ENCODE measurements around the gene SPTLC1.
"Not testable (repeated sequence)": the region's sequence is repeated elsewhere in the genome, so short reads cannot be mapped to it uniquely, and the experiment has no call there.

Gene SPTLC1

DNA sequence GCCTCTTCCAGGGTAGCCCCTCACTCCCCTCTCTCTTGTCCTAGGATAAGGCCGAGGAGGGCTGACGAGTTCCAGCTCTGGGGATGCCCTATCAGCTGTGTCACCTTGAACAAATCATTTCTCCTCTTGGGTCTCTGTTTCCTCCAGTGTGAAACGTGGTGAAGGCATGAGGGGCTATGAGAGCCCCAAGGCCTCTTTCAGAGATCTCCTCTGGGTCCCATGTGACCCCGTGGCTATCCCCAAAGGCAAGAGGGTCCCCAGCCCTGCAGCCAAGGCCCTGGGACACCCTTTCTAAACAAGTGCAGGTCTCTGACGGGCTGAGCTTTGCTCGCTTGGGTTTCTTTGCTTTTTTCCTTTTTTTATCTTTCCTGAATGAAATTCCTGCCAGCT lies 25.5 kb upstream of the SPTLC1 start:
- Histone ChIP-seq H3K4me1 (ENCODE audit: low read length) (peaks cover 5% of the 10 kb centered on the region), H3K4me2 (ENCODE audit: low read length) (peak overlapping the region; percentile 48), H3K27ac (ENCODE audit: low read length) (no peak overlapping the region), H3K4me3 (ENCODE audit: low read length) (no peak overlapping the region), H3K79me2 (ENCODE audit: low read length) (no peaks in the 10 kb centered on the region), H3K9ac (ENCODE audit: low read length) (no peak overlapping the region), H3K9me3 (ENCODE audit: insufficient read depth, low read length) (no peaks in the 10 kb centered on the region), H3K36me3 (replicated peaks; ENCODE audit: low read depth, low read length) (no peaks in the 10 kb centered on the region), H3K27me3 (ENCODE audit: low read depth, low read length) (0 out of 2 replicates have a peak, but pooled peaks cover 4% of the 10 kb centered on the region), H4K20me1 (ENCODE audit: insufficient read depth, low read length) (no peaks in the 10 kb centered on the region), H2AFZ (ENCODE audit: low read depth, low read length) (no peak overlapping the region)
- TF ChIP-seq, protein P1, sequence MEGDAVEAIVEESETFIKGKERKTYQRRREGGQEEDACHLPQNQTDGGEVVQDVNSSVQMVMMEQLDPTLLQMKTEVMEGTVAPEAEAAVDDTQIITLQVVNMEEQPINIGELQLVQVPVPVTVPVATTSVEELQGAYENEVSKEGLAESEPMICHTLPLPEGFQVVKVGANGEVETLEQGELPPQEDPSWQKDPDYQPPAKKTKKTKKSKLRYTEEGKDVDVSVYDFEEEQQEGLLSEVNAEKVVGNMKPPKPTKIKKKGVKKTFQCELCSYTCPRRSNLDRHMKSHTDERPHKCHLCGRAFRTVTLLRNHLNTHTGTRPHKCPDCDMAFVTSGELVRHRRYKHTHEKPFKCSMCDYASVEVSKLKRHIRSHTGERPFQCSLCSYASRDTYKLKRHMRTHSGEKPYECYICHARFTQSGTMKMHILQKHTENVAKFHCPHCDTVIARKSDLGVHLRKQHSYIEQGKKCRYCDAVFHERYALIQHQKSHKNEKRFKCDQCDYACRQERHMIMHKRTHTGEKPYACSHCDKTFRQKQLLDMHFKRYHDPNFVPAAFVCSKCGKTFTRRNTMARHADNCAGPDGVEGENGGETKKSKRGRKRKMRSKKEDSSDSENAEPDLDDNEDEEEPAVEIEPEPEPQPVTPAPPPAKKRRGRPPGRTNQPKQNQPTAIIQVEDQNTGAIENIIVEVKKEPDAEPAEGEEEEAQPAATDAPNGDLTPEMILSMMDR (IDR thresholded peaks at IDR 0.05; ENCODE audit: low read depth, low read length): no peak
- no peak for TF ChIP-seq EZH2phosphoT487 (IDR thresholded peaks at IDR 0.05; ENCODE audit: low read depth)

DNA sequence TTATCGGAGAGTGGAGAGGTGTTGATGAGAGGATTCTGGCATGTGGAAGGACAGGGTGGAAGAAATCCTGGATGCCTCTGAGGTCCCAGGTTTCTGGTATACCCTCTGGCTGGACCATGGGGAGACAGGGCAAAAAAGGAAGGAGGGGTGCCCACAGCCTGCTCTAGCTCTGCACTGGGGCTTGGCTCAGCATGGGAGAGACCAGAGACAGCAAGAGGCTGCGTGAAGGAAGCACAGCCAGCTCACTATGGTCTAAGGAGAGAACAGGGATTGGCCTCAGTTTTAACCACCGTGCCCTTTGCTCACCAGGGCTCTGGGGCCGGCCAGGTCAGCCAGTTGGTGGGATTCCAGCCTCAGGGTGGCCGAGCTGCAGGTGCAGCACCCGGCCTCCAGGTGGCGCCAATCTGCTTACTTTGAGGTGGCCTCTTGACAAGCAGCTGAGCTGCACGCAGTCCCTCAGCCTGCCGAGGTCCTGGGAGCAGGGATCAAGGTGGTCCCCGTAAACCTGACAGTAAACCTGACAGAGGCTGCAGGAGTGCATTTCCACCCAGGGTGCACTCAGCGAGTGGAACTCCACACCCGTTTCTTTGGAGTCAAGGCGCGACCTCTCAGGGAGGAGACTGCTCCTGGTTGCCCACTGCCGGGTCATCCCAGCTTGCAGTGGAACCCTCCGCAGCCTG lies 25.0 kb upstream of the SPTLC1 start:
- Histone ChIP-seq H2AFZ (ENCODE audit: low read depth, low read length) (no peak overlapping the region), H3K27me3 (ENCODE audit: low read depth, low read length) (0 out of 2 replicates have a peak, but pooled peaks cover 4% of the 10 kb centered on the region), H3K4me3 (ENCODE audit: low read length) (no peak overlapping the region), H3K4me1 (ENCODE audit: low read length) (peaks cover 5% of the 10 kb centered on the region), H3K36me3 (replicated peaks; ENCODE audit: low read depth, low read length) (no peaks in the 10 kb centered on the region), H3K9me3 (ENCODE audit: insufficient read depth, low read length) (no peaks in the 10 kb centered on the region), H3K4me2 (ENCODE audit: low read length) (peak overlapping the region; percentile 48), H4K20me1 (ENCODE audit: insufficient read depth, low read length) (no peaks in the 10 kb centered on the region), H3K27ac (ENCODE audit: low read length) (no peak overlapping the region), H3K9ac (ENCODE audit: low read length) (no peak overlapping the region), H3K79me2 (ENCODE audit: low read length) (no peaks in the 10 kb centered on the region)
- no peak for TF ChIP-seq EZH2phosphoT487 (IDR thresholded peaks at IDR 0.05; ENCODE audit: low read depth)
- TF ChIP-seq, protein P1 (IDR thresholded peaks at IDR 0.05; ENCODE audit: low read depth, low read length): peak; percentile 87

DNA sequence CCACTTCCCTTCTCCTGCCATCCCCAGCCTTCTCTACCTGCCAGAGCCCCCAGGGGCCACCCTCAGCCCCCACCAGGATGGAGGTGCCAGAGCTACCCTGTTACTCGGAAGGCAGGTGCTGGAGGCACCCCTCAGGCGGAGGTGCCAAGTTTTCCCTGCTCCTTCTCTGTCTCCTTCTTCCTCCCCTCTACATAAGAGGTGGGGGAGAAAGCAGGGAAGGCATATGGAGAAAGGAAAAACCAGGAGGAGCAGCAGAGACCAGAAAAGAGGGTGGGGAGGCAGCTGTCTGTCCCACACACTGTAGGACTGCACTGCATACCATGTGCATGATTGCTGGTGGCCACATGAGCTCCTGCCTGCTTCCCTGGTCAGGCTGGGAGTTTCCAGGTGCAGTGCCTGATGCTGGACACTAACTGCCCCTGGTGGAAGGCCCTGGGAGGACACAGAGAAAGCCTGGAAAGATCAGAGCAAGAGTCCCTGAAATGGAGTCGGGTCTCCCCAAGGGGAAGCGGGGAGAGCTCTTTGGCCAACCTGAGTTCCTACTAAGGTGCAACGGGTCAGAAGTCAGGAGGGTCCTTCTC lies 23.8 kb upstream of the SPTLC1 start:
- not testable (repeated sequence) for H3K36me3 ChIP-seq (replicated peaks; ENCODE audit: low read depth, low read length); H3K4me2 ChIP-seq (ENCODE audit: low read length); H3K4me1 ChIP-seq (ENCODE audit: low read length); H2AFZ ChIP-seq (ENCODE audit: low read depth, low read length); H3K27ac ChIP-seq (ENCODE audit: low read length); H3K4me3 ChIP-seq (ENCODE audit: low read length); H3K9me3 ChIP-seq (ENCODE audit: insufficient read depth, low read length); H3K27me3 ChIP-seq (ENCODE audit: low read depth, low read length); H4K20me1 ChIP-seq (ENCODE audit: insufficient read depth, low read length); H3K9ac ChIP-seq (ENCODE audit: low read length); H3K79me2 ChIP-seq (ENCODE audit: low read length)

DNA sequence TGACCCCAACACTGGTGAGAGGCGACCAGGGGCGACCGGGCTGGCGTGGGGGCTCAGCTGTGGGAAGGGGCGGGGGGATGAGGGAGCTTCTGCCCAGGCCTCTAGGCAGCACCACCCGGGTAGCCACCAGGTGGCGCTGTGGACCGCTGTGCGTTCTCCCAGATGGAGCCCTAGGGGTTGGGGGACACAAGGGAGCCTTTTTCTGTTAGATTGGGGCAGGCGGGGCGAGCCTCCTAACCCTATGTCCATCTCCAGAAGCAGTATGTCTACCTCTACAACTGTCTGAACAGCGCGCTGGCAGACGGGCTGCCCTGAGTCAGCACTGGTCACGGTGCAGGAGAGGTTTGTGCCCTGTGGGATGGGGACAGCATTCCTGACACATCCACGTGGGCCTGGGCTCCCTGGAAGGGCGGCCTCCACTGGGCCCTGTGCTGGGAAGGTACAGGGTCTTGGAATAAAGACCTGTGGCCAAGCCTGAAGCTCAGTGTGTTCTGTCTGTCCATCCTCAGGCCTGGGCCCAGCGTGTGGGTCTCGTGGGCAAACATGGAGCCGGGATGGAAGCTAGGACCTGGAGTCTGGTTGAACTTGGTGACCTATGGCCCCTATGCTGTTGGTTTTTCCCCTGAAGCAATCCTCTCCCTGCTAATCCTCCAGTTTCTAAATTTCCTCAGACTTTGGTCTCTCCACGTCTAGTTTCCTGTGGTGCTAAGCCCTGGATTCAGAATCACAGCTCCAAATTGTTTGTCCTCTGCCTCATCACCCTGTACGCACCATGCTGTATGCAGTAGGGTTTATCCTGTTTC lies 23.1 kb upstream of the SPTLC1 start:
- H2AFZ ChIP-seq (ENCODE audit: low read depth, low read length): no peak overlapping the region
- 0 out of 2 replicates have a peak, but pooled peaks cover 4% of the 10 kb centered on the region for H3K27me3 ChIP-seq (ENCODE audit: low read depth, low read length)
- H3K9me3 ChIP-seq (ENCODE audit: insufficient read depth, low read length): no peaks in the 10 kb centered on the region
- H3K79me2 ChIP-seq (ENCODE audit: low read length): no peaks in the 10 kb centered on the region
- no peaks in the 10 kb centered on the region for H3K36me3 ChIP-seq (replicated peaks; ENCODE audit: low read depth, low read length)
- H3K4me1 ChIP-seq (ENCODE audit: low read length): peaks cover 5% of the 10 kb centered on the region
- no peak overlapping the region for H3K9ac ChIP-seq (ENCODE audit: low read length)
- H3K4me2 ChIP-seq (ENCODE audit: low read length): peak overlapping the region; percentile 34; the same call in 1 of the 2 replicates
- TF ChIP-seq EZH2phosphoT487 (IDR thresholded peaks at IDR 0.05; ENCODE audit: low read depth): no peak
- TF ChIP-seq, protein P1 (IDR thresholded peaks at IDR 0.05; ENCODE audit: low read depth, low read length): peak; percentile 76
- H3K4me3 ChIP-seq (ENCODE audit: low read length): no peak overlapping the region
- no peak overlapping the region for H3K27ac ChIP-seq (ENCODE audit: low read length)
- H4K20me1 ChIP-seq (ENCODE audit: insufficient read depth, low read length): no peaks in the 10 kb centered on the region

Data from OCI-LY3 (cell line).